GM21367 (cell line): ENCODE results near the gene TRAF7.

Source experiments
- ATAC-seq: cut with Tn5 transposase; IDR thresholded peaks from one replicate; pipeline ENCODE4 v1.9.1; 2021; ENCODE audit not compliant: unreplicated experiment

TRAF7 gene

DNA sequence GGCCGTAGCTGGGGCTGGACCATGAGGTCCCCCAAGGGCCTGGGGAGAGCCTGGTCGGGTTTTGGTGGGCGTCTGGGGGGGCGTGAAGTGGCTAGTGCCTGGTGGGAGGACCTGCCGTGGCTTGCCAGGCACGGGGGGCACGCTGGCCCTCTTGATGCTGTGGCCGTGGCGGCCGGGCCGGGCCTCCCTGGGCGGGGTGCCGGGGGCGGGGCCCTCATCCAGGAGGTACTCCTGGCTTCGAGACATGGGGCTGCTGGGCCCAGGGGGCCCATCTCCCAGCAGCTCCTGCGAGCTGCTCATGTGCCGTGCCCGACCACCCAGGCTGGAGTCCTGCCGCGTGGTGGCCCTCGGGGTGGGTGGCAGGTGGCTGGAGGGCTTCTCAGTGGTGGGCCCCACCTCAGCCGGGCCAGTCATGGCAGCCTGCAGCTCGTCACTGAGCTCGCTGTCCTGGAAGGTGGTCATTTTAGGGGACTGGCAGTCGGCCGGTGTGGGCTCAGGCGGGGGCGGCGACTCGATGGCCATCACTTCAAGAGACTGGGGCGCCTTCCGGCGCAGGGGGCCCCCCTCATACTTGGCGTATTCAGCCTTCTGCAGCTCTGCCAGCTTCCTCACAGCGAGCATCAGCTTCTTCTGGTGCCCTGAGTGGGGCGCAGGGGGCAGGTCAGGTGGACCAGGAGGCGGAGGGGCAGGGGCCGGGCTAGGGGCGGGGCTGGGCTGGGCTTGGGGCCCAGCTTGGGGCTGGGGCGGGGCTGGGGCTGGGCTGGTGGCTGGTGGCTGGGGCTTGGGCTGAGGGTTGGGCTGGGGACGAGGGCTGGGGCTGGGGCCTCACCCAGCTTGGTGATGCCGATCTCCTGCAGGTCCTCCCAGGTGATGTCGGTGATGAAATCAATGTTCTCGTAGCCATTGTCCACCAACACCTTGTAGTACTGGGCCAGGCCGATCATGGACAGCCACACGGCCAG, 25.7 kb downstream of the TRAF7 start:
- no peak for ATAC-seq

DNA sequence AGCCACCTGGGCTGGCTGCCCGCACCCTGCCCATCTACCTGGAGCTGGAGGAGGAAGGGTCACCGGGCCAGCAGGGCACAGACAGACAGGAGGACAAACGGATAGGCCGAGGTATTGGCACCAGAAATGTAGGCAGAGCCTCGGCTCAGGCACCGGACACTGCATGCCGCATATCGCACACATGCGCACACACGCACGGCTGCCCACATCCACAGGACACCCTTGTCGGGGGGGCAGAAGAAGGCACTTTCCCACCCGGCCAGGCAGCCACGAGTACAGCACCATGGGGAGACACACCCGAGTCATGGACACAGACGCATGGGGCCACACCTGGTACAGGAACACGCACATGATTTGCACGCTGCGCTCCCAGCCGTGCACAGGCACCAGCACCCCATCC, 26.4 kb downstream of the TRAF7 start:
- ATAC-seq = no peak

DNA sequence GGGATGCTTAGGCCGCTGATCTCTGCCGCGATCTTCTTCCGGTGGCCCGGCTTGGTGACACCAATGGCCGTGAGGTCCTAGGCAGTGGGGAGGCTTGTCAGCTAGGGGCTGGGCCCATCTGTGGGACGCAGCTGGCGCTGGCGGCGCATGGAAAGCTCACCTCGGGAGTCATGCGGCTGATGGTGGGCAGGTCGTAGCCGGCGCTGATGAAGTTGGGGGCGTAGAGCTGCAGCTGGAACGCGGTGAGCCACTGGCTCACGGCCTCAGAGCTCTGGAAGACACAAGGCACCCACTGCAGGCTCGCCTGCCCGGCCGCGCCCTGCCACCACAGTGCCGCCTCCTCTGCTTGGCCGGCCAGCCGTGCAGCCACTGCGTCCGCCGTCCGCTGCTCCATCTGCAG, 28.1 kb downstream of the TRAF7 start:
- no peak for ATAC-seq

DNA sequence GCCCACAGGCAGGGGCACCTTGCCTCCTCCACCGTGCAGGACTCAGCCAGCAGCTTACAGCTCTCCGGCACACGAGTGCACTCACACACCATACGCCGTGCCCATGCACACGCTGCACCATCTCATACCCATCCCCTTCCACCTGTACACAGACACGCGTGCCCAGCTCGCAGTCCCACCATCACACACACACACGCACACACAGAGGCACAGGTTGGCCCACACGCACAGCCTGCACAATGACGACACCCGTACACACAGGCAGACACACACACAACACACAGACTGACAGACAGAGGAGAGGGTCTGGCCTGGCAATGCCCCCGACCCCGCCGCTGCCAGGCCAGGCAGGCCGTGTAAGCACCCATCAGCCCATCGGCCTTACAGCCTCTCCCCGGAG, 28.8 kb downstream of the TRAF7 start:
- ATAC-seq = no peak

DNA sequence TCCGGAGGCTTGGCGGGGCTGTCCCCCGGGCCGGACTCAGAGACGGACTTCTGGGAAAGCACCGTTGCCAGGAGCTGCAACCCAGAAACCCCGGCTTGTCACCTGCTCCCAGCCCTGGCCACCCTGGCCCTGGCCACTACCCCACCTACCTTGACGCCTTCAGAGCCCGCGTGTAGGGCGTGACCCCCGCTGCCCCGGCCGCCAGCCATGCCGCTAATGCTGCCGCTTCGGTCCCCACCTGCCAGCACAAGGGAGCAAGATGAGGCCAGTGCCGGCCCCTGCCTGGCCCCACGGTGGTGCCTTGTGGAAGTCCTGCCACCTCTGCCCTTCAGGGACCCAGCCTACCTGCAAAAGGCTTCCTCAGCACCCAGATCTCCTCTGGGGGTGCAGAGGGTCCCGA, 29.4 kb downstream of the TRAF7 start:
- no peak for ATAC-seq

DNA sequence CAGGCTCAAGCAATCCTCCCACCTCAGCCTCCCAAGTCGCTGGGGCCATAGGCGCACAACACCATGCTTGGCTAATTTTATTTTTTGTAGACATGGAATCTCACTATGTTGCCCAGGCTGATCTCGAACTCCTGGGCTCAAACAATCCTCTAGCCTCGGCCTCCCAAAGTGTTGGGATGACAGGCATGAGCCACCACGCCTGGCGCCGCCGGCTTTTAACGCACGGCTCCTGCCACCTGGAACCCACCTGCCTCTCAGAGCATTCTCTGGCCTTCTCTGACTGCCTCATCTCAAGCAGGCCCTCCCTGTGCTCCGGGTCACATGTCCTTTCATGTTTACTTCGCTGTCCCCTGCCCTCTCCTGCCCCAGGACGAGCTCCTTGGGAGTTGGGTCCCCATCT, 30.5 kb downstream of the TRAF7 start:
- ATAC-seq = no peak

DNA sequence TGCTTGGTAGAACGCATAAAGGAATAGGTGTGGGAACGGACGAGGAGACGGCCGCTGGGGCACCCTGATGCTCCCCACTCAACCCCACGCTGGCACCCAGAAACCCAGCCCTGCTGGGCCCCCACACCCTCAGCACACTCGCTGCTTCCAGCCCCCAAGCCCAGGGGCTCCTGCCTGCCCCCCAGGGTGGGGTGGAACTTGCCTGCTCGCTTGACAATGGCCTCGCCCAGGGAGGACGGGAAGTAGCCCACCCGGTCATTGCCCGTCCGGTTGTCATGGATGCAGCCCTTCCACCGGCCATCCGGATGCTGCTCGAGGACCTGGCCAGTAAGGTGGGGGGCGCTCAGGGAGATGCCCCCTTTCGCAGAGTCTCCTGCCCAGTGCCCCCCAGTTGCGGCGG, 30.9 kb downstream of the TRAF7 start:
- ATAC-seq = no peak

DNA sequence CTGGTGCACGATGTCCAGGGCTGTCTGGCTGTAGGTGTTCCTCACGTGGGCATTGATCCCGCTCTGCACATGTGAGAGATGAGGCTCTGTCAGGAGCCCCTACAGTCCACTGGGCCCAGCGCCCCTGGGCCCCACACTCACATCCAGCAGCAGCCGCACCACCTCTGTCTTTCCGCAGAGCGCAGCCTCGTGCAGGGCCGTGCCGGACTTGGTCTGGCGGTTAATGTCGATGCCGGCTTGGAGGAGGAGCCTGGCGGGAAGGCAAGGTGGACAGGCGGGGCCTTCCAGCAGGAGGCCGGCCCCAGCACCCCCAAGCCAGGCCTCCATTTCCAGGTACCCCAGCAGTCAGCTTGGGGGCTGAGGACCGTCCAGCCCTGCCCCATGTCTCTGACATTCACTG, 31.6 kb downstream of the TRAF7 start:
- no peak for ATAC-seq

DNA sequence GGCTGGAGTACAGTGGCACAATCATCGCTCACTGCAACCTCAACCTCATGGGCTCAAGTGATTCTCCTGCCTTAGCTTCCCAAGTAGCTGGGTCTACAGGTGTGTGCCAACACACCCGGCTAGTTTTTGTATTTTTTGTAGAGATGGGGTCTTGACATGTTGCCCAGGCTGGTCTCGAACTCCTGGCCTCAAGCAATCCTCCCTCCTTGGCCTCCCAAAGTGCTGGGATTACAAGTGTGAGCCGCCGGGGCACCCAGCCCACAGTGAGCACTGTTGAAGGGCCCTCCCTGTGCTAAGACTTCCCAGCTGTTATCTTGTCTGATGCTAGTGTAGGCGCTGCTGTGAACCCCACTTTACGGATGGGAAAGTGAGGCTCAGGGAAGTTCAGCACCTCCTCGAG, 32.8 kb downstream of the TRAF7 start:
- ATAC-seq = no peak

DNA sequence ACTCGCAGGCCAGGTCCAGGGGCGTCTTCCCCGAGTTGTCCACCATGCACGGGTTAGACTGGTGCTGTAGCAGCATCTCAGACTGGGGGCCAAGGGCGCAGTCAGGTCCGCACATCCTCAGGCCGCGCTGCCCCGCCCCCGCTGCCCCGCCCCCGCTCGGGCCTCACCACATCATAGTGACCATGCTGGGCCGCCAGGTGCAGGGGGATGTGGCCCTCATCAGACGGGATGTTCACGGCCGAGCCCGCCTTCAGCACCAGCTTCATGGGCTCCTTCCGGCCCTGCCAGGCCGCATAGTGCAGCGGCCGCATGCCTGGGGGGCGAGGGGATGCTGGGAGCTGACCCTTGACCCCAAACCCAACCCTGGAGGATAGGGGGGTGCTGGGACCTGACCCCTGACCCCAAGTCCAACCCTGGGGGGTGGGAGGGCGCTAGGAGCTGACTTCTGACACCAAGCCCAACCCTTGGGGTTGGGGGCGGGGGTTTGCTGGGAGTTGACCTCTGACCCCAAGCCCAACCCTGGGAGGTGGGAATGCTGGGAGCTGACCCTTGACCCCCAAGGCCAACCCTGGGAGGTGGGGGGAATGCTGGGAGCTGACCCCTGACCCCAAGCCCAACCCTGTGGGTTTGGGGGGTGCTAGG, 33.8 kb downstream of the TRAF7 start:
- no peak for ATAC-seq

DNA sequence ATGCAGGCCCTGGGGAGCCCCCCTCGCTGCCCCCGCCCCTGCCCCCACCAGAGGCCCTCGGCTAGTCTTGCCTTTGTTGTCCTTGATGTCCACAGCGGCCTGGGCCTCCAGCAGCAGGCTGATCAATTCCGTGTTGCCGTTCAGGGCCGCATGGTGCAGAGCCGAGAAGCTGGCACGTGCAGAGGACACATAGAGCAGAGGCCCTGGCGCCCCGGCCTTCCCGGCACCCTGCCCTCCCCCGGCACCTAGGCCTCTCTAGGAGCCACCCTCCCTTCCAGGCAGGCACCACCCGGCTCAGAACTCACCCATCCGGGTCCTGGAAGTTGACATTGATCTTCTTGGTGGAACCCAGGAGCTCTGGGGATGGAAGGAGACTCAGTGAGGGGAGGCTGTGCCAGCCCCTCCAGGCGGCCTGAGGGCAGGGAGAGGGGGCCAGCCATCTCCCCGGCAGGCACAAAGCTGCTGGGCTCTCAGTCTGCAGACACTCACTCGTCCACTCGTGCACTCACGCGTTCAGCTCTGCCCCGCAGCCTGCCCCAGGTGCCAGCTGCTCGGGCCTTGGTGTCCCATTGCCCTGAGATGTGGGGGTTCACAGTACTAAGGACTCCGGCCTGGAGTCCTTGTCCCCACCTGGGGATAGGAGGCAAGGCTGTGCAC, 34.5 kb downstream of the TRAF7 start:
- ATAC-seq = no peak

DNA sequence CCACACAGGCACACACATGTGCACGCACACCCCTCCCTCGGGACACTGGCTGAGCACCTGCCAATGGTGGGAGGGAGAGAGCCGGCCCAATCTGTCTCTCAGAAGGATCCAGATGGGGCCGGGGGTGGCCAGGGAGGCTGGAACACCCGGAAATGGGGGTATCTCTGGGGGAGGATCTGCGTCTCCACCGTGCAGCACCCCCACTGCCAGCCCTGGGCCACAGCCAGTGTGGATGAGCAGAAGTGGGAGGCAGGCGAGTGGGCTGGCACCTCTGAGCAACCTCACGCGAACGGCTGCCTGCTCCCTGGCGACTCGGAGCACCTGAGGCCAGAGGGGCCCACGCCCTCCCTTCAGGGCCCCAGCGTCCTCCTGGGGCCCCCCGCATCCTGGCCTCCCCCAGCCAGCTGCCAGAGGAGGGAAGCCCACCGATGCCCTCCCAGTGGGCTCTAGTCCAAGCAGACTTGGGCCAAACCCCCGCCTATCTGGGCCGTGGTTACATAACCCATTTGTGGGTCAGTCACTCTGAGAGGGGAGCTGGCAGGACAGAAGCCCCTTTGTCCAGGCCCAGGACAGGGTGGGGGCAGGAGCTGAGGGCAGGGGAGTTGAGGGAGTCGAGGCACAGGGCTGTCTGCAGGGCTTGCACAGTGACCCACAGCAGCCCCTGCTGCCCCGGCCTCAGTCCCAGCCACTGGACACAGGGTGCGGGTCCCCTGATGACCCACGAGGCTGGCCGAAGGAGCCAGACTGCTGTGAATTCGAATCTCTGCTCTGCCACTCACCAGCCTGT, 35.3 kb downstream of the TRAF7 start:
- ATAC-seq = no peak

DNA sequence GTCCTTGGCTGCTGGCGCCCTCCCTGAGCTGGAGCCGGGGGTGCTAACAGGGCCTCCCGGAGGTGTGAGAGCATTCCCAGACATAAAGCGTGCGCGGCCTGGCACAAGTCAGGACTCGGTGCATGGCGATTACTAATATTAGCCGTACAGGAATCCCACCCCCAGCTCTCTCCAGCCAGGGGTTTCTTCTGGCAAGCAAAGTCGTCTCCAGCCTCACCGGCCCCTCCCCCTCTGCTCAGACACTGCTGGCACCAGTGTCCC, 35.8 kb downstream of the TRAF7 start:
- no peak for ATAC-seq

DNA sequence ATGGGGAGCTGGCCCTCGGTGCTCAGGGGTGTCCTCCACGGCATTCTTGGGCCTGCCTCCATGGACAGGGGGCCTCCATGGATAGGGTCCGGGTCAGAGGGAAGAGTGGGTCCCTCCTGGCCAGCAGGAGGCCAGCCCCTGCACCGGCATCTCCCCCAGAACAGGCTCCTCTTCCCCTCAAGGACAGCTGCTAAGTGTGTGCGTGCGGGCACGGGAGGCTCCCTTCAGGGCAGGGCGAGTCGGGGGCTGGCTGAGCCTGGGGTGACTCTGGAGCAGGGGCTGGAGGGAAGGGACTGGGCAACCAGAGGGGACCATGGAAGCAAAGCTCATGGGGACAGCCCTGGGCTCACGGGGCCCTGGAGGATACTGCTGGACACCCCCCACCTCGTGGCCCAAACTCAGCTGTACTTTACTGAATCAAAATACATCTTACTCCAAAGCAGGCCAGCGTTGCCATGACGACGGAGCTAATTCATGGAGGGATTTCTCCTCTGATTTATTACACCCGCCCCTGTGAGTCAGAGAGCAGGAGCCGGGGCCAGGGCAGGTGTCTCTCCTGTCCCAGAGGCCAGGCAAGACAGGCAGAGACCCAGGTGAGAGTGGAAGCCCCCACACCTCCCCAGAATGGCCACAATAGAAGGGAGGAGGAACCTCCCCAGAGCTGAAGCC, 38.7 kb downstream of the TRAF7 start:
- no peak for ATAC-seq

DNA sequence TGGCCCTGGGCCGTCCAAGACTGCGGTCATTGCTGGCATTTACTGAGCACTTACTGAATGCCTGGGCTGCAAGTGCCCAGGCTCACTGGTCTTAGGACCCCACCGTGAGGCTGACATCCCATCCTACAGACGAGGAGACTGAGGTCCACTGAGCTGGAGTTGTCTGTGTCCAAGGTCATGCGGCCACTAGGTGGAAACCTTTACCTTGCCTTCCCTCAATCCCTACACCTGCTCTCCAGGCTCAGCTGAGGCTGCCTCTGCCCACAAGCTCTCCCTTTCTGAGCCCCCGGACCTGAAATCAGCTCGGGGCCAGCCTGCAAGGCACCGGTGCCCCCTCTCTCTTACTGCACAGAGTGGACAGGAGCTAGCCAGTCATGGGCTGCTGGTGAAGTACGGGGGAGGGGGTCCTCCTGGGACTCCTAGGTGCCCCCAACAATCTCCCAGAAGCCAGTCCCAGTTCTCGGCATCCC, 39.3 kb downstream of the TRAF7 start:
- no peak for ATAC-seq

DNA sequence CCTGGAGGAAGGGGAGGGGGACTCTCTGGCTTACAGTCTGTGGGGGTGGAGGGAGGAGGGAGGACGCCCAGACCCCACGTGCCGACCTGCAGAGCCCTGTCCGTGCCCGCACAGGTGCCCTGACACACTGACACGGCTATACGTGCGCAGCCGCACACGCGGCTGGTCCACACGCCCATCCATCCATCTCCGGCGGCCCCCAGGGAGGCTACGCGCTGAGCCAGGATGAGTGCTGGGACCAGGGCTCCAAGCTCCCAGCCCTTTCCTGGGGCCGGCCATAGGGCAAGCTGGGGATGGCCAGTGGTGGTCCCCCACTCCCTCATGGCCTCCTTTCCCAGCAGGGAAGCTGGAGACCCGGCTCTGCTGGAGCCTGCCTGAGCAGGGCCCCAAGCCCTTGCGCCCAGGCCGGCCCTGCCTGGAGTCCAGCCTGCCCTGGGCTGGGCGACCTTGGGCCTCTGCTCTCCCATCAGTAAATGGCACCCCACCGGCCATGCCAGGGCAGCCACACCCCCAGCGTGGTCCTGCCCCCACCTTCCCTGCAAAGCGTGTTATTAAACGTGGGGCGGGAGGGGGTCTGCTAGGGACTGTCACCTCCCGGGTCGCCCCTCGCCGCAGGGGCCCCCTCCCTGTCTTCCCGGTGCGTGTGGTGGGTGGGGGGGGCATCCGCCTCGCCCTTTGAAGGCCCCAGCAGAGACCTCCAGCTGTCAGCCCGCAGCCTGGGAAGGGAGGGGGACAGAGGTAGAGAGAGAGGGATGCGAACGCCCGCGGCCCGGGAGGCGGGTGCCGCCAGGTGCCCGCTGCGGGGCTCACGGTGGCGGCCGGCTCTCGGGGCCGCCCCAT, 40.0 kb downstream of the TRAF7 start:
- no peak for ATAC-seq

DNA sequence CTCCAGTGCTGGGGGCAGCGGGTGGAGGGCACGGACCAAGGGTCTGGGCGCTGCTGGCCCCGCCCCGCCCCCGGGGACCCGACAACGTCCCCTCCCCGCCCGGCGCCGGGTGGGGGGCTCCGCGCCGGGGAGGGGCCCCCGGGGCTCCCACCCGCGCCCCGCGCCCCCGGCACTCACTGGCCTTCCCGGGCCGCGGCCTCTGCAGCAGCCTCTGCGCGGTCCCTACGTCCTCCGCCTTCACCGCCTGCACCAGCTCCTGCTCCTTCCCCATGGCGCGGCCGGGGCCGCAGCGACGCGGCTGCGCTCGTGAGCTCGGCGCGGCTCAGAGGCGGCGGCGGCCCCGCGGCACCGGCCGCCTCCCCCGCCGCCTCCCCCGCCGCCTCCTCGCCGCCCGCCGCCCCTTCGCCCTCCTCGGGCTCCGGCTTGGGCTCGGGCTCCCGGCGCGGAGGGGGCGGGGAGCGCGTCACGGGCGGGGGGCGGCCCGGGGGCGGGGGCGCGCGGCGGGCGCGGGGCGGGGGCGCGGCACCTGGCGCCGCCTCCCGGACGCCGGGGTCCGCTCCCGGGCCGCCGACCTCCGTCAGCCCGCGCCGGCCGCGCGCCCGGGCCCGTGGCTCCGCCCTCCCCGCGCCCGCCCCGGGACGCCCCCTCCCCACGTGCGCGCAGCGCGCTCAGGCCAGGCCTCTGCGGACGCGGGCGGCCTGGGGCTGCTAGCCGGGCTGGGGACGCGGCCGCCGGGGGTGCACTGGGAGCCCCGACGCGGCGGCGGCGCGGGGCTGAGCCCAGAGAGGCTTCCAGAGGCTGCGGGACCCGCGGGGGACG, 40.8 kb downstream of the TRAF7 start, which contains the start of gene CASKIN1:
Gene CASKIN1 (minus strand): TSS at position 444 of the 819 bp plus-strand sequence. CDS start 173 bp downstream, at position 271.
- no peak for ATAC-seq

DNA sequence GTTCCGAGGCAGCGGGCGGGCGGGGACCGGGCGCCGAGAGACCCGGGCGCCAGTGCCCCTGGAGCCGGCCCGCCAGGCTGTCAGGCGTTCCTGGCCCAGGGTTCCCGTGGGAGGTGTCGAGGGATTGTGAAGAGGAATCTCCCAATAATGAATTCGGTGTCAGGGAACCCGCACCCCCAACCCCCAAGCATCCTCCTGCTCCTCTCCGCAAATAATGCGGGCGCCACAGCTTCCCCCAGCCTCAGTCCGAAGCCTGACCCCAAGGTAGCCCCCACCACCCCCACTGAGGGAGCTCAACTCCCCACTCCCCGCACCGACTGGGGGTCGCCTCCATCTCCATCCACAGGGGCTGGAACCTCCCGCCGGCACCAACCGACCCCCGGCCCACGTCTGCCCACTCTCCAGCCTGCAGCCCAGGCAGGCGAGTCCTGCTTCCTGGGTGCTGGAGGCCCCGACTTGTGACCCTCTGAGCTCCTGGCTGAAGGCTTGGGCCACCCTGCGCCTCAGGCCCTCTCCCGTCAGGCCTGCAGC, 41.5 kb downstream of the TRAF7 start:
- no peak for ATAC-seq

DNA sequence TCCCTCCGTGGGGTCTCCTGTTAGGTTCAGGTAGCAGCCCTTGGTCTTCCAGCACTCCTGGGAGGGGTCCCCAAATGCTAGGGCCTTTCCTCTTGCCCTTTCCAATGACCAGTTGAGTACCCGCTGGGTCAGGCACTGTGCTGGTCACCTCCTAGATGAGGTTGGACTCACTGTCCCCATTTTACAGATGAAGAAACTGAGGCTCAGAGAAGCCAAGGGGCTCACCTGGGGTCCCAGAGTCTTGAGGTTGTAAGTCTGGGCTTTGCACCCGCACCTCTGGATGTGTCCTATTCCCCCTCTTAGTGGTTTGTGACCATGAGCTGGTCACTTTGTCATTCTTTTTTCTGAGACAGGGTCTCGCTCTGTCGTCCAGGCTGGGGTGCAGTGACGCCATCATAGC, 42.2 kb downstream of the TRAF7 start:
- ATAC-seq = no peak
